Measurements from ENCODE around the gene STRN4.
A peak's percentile ranks its signal among the peaks of the same experiment; 100 is the strongest.

The STRN4 gene

DNA sequence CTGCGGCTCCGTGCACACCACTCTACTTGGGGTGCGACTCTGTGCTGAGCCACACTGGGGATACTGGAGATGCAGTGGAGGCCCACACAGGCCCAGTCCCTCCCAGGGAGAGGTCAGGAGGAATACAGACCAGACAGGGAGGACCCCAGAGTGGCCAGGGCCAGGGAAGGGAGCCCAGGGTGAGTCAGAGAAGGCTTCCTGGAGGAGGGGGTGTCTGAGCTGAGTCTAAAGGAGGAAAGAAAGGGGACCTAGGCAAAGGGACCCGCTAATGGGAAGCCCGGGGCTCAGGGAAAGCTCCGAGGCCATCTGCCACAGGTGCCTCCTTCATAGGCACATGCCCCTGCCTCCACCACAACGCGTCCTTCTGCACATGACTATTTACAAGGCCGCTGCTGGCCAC, 16.1 kb downstream of the STRN4 start:
- H3K36me3 ChIP-seq (ENCODE audit: control insufficient read depth, insufficient read depth, low read length) = peaks cover 71% of the 10 kb centered on the region
- no peak for DNase-seq (ENCODE audit: extremely low read depth, insufficient read length)
- H3K27me3 ChIP-seq (replicated peaks; ENCODE audit: control insufficient read depth, insufficient read depth, low read length) = no peaks in the 10 kb centered on the region
- H3K4me3 ChIP-seq (replicated peaks; ENCODE audit: low read depth, low read length) = no peak overlapping the region
- TF ChIP-seq, protein P1, sequence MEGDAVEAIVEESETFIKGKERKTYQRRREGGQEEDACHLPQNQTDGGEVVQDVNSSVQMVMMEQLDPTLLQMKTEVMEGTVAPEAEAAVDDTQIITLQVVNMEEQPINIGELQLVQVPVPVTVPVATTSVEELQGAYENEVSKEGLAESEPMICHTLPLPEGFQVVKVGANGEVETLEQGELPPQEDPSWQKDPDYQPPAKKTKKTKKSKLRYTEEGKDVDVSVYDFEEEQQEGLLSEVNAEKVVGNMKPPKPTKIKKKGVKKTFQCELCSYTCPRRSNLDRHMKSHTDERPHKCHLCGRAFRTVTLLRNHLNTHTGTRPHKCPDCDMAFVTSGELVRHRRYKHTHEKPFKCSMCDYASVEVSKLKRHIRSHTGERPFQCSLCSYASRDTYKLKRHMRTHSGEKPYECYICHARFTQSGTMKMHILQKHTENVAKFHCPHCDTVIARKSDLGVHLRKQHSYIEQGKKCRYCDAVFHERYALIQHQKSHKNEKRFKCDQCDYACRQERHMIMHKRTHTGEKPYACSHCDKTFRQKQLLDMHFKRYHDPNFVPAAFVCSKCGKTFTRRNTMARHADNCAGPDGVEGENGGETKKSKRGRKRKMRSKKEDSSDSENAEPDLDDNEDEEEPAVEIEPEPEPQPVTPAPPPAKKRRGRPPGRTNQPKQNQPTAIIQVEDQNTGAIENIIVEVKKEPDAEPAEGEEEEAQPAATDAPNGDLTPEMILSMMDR (IDR thresholded peaks at IDR 0.05; ENCODE audit: insufficient read depth, low read length, poor library complexity, severe bottlenecking) = no peak

GRCh38 chr19:46729696-46730095, 16.6 kb downstream of the STRN4 start:
- H3K36me3 ChIP-seq (ENCODE audit: control insufficient read depth, insufficient read depth, low read length) = peaks cover 71% of the 10 kb centered on the region

GRCh38 chr19:46728693-46729339, 17.4 kb downstream of the STRN4 start:
- peak; percentile 69 for DNase-seq (ENCODE audit: extremely low read depth, insufficient read length)
- peaks cover 75% of the 10 kb centered on the region for H3K36me3 ChIP-seq (ENCODE audit: control insufficient read depth, insufficient read depth, low read length)
- H3K4me3 ChIP-seq (replicated peaks; ENCODE audit: low read depth, low read length) = no peak overlapping the region
- H3K27me3 ChIP-seq (replicated peaks; ENCODE audit: control insufficient read depth, insufficient read depth, low read length) = no peaks in the 10 kb centered on the region
- TF ChIP-seq, protein P1 (IDR thresholded peaks at IDR 0.05; ENCODE audit: insufficient read depth, low read length, poor library complexity, severe bottlenecking) = peak; percentile 98

More at GRCh38 chr19:46729696-46730095, 16.6 kb downstream of the STRN4 start:
- H3K4me3 ChIP-seq (replicated peaks; ENCODE audit: low read depth, low read length) = no peak overlapping the region
- DNase-seq (ENCODE audit: extremely low read depth, insufficient read length) = no peak
- H3K27me3 ChIP-seq (replicated peaks; ENCODE audit: control insufficient read depth, insufficient read depth, low read length) = no peaks in the 10 kb centered on the region
- TF ChIP-seq, protein P1 (IDR thresholded peaks at IDR 0.05; ENCODE audit: insufficient read depth, low read length, poor library complexity, severe bottlenecking) = no peak

DNA sequence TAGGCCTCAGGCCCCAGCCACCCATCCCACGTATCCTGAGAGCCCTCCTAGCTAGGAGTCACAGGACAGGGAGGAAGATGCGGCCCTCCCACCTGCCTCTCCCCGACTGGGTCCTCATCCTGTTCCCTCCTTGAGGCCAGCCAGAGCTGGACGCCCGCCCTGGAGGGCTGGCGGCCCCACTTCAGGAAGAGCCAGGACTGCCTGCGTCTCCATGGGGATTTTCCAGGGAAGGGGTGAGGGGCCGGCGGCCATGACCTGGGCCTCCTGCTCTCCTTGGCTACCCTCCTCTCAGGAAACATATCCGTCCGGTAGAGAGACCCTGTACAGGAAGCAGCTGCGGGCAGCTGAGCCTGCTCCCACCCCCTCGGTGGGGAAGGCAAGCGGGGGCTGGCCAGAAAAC, 18.0 kb downstream of the STRN4 start:
- no peak overlapping the region for H3K4me3 ChIP-seq (replicated peaks; ENCODE audit: low read depth, low read length)
- peaks cover 73% of the 10 kb centered on the region for H3K36me3 ChIP-seq (ENCODE audit: control insufficient read depth, insufficient read depth, low read length)
- no peak for DNase-seq (ENCODE audit: extremely low read depth, insufficient read length)
- TF ChIP-seq, protein P1 (IDR thresholded peaks at IDR 0.05; ENCODE audit: insufficient read depth, low read length, poor library complexity, severe bottlenecking) = no peak
- H3K27me3 ChIP-seq (replicated peaks; ENCODE audit: control insufficient read depth, insufficient read depth, low read length) = no peaks in the 10 kb centered on the region

DNA sequence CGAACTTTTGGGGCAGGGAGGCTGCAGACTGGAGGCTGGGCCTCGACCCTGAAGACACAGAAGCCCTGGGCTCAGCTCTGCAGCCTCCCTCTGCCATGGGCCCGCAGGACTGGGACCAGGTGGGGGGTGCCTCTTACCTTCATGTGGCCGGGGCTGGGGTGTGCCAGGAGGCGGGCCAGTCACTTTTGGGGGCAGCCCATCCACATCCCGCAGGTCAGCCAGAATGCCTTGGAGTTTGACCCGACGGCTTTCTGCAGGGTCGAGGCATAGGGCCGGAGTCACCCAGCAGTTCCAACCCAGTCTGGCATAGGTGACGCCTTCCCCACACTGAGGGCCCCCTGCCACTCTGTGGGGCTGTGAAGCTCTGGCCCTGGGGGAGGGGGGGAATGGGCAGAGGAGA, 18.5 kb downstream of the STRN4 start:
- TF ChIP-seq, protein P1 (IDR thresholded peaks at IDR 0.05; ENCODE audit: insufficient read depth, low read length, poor library complexity, severe bottlenecking) = no peak
- peaks cover 74% of the 10 kb centered on the region for H3K36me3 ChIP-seq (ENCODE audit: control insufficient read depth, insufficient read depth, low read length)
- DNase-seq (ENCODE audit: extremely low read depth, insufficient read length) = no peak

More for the DNA sequence above, 18.5 kb downstream of the STRN4 start:
- Histone ChIP-seq H3K4me3 (replicated peaks; ENCODE audit: low read depth, low read length) (no peak overlapping the region), H3K27me3 (replicated peaks; ENCODE audit: control insufficient read depth, insufficient read depth, low read length) (no peaks in the 10 kb centered on the region)
